ENCODE measurements around the gene RALA.
"Not testable (repeated sequence)": the region's sequence is repeated elsewhere in the genome, so short reads cannot be mapped to it uniquely, and the experiment has no call there.

Gene RALA

DNA sequence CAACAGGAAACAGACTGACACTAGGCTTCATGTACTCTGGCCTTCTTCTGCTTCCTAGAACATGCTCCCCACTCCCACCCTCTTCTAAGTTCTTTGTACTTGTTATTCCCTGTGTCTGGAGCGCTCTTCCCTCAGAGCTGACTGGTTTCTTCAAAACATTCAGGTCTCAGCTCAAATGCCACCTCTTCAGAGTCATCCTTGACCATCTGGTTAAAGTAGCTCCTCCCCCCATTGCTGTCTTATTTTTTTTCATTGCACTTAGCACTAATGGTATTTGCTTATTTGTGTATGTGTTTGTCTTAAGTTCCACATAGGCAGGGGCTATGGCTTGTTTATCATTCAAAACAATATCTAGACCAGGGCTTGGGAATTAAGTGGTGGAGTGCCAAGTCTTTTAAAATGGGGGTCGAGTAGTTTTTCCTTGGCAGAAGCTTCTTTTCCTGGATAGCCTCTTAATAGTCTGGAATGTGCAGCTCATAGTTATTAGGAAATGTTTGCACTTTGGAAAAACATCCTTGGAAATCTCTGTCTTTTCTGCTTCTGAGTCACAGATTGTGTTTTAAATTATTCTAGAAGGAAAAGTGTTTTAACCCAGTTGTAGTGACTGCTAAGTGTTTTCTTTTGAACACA, 60.0 kb downstream of the RALA start:
- no peak for DNase-seq (ENCODE audit: low read depth)

DNA sequence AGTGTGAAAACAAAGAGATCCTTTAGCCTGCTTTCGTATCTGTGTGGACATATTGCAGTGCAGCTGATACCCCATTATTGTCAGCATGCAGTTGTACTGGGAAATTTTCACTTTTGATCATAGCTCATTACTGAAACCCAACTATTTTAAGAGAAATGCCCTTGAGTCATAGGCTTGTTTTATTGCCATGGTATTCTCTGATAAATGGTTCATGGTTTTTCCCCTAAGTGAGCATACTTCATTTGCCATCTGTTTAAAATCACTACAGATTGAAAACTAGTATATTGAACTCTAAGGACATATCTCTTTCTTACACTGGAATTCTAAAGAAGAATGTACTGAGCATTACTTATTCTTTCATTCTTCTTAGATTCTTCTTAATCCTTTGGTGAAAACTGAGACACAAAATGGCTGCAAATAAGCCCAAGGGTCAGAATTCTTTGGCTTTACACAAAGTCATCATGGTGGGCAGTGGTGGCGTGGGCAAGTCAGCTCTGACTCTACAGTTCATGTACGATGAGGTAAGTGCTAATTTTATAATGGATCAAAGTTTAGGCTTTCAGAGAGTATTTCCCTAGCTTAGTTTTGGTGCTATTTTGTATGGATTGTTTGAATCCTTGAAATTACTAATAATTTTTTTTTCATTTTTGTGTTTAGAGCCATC, 63.0 kb downstream of the RALA start:
- no peak for DNase-seq (ENCODE audit: low read depth)

DNA sequence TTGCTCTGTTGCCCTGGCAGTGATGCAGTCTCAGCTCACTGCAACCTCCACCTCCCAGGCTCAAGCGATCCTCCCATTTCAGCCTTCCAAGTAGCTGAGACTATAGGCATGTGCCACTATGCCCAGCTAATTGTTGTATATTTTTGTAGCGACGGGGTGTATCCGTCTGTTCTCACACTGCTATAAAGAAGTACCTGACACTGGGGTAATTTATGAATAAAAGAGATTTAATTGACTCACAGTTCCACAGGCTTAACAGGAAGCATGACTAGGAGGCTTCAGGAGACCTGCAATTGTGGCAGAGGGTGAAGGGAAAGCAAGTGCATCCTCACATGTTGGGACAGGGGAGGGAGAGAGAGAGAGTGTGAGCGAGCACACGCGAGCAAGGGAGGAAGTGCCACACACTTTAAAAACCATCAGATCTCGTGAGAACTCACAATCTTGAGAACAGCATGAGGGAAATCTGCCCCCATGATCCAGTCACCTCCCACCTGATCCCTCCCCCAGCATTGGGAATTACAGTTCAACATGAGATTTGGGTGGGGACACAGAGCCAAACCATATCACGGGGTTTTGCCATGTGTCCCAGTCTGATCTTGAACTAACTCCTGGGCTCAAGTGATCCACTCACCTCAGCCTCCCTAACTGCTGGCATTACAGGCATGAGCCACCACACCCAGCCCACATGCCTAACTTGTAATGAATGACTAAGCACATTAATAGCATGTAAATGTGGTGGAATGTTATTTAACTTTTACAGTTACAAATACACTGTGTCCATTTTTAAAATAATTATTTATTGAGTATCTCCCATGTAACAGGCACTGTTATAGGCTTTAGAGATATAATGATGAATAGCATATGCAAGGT, 65.5 kb downstream of the RALA start:
- DNase-seq (ENCODE audit: low read depth), result no peak

DNA sequence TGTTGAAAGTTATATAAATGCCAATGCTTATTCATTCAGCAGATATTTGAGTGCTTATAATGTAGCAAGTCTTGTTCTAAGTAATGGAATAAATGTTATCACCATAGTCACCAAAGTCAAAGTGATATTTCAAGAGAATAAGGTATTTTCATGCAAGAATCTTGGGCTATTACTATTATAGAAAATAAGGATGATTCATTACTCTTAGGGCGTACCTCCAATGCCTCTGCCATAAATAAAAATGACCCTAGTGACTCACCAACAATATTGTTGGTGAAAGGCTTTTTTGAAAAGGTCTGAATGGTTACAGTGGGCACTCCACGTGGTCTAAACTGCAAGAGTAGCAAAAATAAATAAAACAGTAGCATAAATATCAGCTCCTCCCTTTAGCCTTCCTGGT, 68.4 kb downstream of the RALA start:
- DNase-seq (ENCODE audit: low read depth), result no peak

DNA sequence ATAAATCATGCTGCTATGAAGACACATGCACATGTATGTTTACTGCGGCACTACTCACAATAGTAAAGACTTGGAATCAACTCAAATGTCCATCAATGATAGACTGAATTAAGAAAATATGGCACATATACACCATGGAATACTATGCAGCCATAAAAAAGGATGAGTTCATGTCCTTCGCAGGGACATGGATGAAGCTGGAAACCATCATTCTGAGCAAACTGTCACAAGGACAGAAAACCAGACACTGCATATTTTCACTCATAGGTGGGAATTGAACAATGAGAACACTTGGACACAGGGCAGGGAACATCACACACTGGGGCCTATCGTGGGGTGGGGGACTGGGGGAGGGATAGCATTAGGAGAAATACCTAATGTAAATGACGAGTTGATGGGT, 69.7 kb downstream of the RALA start:
- DNase-seq (ENCODE audit: low read depth), result not testable (repeated sequence)

DNA sequence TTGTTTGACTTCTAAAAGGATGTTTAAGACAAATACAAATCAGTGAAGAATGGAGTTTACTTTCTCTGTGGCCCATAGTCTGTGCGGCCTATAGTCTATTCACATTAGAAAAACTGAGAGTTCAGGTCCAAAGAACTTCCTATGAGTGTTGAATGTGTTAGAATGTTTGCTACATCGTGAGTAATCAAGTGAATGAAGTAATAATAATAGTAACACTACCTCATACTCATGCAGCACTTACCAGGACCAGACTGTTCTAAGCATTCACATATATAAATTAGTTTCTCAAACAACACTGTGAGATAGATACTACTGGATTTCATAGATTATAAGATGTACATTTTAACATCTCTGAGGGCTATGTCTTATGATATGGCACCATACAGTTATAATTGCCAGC, 70.4 kb downstream of the RALA start:
- no peak for DNase-seq (ENCODE audit: low read depth)

DNA sequence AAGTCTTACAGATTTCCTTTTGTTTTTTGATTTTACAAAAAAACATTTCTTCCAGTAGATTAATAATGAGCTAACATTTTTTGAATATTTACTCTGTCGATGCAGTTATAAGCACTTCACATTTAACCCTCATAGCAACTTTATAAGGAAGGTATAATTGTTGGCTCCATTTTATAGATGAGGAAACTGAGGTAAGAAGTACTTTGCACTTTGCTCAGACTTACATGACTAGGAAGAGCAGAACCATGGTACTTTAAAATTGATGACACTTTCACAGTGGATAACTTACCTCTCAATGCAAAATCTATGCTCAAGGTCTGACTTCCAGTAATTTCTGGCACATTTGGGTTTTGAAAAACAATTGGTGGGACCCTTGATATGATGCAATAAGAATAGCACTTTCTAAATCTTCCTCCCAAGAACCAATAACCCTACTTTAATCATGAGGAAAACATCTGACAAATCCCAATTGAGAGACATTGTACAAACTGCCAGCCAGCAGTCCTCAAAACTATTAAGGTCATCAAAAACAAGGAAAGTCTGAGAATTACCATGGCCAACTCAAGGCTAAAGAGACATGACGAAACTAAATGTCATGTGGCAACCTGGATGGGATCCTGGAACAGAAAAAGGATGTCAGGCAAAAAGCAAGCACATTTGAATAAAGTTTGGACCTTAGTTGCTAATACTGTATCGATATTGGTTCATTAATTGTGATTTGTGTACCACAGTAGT, 72.6 kb downstream of the RALA start:
- no peak for DNase-seq (ENCODE audit: low read depth)

DNA sequence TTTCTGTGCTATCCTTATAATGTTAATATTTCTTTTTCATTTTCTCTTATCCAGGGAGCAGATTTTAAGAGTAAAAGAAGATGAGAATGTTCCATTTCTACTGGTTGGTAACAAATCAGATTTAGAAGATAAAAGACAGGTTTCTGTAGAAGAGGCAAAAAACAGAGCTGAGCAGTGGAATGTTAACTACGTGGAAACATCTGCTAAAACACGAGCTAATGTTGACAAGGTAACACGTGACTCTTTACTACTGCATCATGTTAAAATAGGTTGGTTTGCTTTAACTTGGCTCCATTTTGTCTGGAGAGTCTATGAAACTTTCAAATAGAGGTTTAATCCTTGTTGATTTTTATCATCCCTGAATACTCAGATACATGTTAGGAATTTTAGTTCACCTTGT, 73.3 kb downstream of the RALA start:
- no peak for DNase-seq (ENCODE audit: low read depth)

DNA sequence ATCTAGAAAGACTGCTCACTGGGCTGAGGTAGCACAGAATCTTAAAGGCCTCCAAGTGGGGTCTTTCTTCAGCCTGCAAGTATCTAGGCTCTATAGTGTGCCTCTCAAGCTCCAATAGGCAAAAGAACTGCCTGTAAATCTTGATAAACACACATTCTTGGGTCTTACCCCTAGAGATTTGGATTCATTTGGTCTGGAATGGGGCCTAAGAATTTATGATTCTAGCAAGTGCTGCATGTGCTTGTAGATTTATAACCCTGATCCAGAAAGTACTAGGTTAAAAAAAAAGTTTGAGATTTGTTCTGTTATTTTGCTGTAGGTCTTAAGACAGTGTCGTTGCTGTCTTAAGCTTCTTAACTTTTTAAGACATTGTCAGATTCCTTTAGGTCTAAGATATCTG, 74.1 kb downstream of the RALA start:
- no peak for DNase-seq (ENCODE audit: low read depth)

DNA sequence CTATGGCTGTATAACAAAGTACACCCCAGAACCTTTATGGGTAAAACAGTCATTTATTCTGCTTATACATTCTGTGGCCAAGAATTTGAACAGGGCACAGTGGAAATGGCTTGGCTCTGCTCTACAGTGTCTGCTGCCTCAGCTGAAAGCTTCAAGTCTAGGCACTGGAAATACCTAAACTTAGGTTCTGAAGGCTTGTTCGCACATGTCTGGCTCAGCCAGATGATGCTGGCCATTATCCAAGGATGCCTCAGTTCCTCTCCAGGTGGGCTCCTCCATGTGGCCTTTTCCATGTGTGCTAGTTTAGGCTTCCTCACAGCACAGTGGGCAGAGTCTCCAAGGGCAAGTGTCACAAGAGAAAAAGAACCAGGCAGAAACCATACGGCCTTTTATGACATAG, 76.8 kb downstream of the RALA start:
- no peak for DNase-seq (ENCODE audit: low read depth)

DNA sequence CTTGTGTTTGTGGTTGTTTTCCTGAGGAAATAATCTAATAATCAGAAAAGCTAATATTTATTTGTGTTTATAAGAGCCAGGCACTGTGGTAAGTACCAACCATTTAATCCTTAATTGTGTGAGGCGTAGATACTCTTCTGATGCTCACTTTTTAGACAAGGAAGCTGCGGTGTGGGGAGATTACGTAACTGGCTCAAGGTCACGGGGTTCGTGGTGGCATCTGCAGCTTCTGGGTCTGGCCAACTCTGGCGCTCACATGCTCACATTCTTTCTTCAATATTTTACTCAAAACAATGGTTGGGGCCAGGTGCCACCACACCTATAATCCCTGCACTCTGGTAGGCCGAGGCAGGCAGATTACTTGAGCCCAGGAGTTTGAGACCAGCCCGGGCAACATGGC, 77.6 kb downstream of the RALA start:
- DNase-seq (ENCODE audit: low read depth), result peak; percentile 5

DNA sequence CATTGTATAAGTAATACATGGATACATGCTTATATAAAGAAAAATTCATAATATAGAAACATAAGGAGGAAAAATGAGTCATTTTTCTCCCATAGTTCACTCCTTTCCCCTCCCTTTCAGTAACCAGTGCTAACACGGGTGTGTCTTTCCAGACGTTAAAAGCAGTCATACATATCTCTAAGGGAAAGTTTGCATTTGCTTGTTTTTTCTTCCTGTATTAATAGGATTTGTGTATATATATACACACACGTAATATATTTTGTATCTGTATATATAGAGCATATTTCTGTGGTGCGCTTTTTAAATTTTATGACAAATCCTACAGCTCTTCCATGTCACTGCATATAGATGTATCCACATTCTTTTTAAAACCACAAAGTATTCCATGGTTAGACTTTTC, 78.8 kb downstream of the RALA start:
- DNase-seq (ENCODE audit: low read depth), result no peak

DNA sequence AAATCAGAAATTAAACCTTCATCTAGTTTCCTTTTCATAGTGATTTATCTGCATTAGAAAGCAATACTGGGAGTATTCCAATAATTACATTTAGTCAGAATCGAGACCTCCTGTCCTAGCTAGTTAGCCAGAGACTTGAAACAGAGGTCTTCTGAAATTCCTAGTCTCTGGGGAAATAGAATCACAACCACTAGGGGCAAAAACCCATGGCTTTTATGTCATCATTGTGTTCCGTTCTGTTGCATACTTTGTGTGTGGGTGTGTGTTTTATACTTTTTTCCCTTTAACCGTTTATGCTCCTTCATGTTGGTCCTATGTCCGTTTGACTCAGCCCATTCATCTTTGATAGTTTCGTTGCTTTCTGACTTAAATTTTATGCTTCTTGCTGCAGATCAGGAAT, 79.8 kb downstream of the RALA start:
- DNase-seq (ENCODE audit: low read depth), result no peak

DNA sequence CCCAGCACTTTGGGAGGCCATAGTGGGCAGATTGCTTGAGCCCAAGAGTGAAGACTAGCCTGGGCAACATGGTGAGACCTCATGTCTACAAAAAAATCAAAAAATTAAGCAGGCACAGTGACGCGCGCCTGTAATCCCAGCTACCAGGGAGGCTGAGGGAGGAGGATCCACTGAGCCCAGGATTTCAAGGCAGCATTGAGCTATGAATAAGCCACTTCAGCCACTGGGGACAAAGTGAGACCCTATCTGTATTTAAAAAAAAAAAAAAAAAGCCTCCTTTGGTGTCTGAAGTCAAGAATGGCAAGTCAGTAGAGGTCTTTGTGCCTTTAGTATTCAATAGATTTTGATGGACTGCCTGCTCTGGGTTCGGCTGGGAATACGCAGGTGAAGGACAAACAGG, 85.7 kb downstream of the RALA start:
- no peak for DNase-seq (ENCODE audit: low read depth)

DNA sequence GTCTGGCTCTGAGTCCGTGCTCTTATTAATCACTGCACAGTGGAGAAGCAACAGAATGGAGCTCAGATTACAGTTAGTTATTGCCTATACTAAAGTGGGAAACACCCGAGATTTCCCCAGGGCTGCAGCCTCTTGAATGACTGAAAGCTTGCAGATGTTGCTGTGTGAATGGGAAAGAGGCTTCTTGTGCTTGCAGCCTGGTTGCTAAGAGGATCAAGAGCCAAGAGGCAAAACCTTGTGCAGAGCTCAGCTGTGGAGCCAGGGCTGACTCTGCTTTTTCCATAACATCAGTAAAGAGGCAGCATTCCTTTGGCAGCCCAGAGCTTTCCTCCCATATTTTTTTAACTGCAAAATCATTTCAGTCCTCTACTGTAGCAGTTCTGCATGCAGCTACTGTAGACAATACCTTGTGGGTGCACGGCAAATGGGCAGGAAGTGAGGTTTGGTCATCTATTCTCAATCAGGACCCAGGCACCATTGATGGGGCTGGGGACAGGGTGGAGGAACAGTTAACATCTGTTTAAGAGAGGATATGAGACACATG, 86.5 kb downstream of the RALA start:
- no peak for DNase-seq (ENCODE audit: low read depth)

DNA sequence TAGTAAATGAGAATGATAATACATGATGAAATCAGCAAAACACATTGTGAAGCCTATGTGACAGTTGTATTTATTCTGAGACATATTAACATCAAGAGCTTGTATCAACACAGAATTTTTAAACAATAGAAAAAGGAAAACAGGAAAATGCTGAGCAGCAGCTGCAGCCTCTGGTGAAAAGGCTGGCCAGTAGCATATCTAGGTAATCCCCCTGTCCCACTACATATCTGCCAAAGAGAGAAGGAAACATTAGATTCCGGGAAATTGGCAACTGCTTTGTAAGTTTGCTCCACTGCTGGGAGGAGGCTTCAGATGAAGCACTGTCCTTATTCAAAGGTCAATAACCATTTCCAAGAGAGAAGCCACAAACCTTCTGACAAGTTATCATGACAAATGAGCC, 89.4 kb downstream of the RALA start:
- DNase-seq (ENCODE audit: low read depth), result no peak

DNA sequence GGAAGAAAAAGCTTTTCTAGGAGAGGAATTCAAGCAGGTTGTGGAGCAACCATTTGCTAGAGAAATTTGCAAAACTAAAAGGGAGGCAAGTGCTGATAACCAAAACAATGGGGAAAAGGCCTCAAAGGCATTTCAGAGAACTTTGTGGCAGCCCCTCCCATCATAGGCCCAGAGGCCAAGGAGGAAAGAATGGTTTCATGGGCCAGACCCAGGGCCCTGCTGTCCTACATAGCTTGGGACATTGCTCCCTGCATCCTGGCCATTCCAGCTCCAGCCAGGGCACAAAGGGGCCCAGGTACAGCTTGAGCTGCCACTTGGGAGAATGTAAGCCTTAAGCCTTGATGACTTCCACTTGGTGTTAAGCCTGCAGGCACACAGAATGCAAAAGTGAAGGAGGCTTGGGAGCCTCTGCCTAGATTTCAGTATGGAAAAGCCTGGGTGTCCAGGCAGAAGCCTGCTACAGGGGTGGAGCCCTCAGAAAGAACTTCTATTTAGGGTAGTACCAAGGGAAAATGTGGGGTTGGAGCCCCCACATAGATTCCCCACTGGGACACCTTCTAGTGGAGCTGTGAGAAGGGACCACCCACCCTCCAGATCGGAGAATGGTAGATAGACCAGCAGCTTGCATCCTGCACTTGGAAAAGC, 91.2 kb downstream of the RALA start:
- no peak for DNase-seq (ENCODE audit: low read depth)

DNA sequence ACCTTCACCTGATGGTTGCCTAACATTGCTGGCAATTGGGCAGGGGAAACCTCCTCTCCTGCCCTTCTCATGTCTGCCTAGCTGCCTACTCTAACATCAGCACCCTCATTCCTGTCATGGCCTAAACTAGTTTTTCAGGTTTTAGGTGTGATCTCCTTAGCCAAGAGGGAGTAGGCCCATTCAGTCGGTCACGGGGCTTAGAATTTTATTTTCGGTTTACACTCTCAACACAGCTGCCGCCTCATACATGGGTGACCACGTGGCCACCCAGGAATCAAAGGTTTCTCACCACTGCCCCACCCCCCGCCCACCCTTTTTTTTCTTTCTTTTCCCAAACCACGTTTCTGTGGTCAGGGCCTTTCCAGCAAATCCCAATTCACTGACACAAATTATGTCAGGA, 97.2 kb downstream of the RALA start:
- no peak for DNase-seq (ENCODE audit: low read depth)

DNA sequence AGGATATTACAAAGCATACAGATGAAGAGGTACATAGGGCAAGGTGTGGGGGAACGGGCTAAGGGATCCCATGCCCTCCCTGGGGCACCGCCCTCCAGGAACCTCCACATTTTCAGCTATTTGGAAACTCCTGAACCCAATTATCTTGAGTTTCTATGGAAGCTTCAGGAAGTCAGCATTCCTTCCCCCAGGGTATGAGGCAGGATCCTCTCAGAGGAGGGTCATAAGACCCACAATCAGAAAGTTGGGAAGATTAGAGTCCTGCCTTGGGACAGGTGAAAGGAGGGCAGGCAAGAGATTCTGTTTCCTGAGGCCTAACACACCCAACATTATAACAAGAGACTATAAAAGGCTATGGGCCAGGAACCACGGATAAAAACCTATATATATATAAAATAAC, 98.0 kb downstream of the RALA start:
- DNase-seq (ENCODE audit: low read depth), result no peak

DNA sequence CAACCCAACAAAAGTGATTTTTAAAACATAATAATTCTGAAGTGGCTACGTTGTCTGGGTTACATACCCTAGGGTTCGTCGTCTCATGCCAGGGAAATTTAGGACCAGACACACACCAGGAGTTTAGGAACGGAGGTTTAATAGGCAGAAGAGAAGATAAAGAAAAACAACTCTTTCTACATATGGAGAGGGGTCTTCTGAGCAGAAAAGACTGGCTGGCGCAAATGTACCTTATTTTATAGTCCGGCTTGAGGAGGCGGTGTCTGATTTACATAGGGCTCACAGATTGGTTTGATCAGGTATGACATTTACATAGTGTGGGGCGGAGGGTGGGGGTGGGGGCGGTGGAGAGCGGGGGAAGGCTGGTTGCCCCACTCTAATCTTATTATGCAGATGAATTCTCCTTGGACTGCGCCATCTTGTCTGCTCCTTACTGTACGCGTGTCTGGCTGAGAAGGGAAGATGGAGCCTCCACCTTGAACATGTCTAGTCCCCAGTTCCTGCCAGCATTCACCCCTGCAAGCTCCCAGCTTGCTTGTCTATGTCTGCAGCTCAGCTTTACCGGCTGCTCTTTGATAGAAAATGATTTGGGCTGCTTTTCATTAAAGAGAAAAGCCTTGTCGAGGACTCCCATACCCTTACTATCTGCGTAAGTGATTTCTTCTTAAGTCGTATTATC, 98.7 kb downstream of the RALA start:
- DNase-seq (ENCODE audit: low read depth), result no peak
